ENCODE data around the gene KCNJ12. TPM values are rescaled to one million over a fixed set of nuclear protein-coding genes. Genes with fewer than 3 reads are reported as not detected.
A peak's percentile ranks its signal among the peaks of the same experiment; 100 is the strongest.
"Not testable (repeated sequence)": the region's sequence is repeated elsewhere in the genome, so short reads cannot be mapped to it uniquely, and the experiment has no call there.

Gene KCNJ12
- total RNA-seq, 2 donors from 2014 or later: not detected

DNA sequence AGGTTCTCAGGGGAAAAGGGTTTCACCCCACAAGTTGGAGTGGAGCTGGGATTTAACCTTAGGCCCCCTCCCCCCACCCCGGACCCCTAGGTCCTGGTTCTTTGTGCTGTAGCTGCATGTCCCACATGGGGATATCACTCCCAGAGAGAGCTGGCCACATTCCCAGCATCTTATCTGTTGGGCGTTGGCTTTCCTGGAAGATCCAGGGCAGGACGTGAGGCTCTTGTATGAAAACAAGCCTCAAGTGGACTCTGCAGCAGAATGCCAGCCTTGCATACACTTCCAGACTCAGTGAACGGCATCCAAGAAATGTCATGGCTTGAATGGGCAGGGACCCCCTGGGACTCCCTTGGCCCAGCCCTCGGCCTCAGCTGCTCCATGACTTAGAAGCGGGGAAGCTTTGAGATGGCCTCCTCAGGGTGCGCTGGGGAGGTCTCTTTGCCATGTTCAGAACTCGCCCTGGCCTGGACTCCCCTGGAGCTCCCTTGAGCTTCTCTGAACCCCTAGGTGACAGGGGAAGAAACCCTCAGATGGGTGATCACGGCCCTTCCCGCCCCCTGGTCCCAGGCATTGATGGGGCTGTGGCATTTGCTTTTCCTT lies 29.4 kb upstream of the KCNJ12 start:
- not testable (repeated sequence) for DNase-seq (ENCODE audit: low spot score in 2 of 2); H3K27ac Mint-ChIP-seq; H3K36me3 Mint-ChIP-seq; H3K9me3 Mint-ChIP-seq; ATAC-seq

DNA sequence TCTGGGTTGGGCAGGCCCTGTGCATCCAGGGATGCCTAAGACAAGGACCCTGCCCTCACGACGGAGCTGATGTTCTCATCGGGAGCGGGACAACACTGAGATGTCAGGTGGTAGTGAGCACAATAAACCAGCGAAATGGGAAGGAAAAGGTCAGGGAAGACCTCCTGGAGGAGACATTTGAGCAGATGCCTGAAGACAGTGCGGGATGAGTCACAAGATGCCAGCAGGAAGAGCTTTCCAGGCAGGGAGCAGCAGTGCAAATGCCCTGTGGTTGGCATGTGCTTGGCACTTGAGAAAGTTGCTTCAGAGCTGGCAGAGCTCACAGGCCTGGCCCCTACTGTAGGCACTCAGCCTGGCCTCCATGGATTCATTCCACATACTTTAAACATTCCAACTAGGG lies 28.5 kb upstream of the KCNJ12 start:
- H3K27ac Mint-ChIP-seq; H3K36me3 Mint-ChIP-seq; DNase-seq (ENCODE audit: low spot score in 2 of 2); ATAC-seq; H3K9me3 Mint-ChIP-seq: not testable (repeated sequence)

DNA sequence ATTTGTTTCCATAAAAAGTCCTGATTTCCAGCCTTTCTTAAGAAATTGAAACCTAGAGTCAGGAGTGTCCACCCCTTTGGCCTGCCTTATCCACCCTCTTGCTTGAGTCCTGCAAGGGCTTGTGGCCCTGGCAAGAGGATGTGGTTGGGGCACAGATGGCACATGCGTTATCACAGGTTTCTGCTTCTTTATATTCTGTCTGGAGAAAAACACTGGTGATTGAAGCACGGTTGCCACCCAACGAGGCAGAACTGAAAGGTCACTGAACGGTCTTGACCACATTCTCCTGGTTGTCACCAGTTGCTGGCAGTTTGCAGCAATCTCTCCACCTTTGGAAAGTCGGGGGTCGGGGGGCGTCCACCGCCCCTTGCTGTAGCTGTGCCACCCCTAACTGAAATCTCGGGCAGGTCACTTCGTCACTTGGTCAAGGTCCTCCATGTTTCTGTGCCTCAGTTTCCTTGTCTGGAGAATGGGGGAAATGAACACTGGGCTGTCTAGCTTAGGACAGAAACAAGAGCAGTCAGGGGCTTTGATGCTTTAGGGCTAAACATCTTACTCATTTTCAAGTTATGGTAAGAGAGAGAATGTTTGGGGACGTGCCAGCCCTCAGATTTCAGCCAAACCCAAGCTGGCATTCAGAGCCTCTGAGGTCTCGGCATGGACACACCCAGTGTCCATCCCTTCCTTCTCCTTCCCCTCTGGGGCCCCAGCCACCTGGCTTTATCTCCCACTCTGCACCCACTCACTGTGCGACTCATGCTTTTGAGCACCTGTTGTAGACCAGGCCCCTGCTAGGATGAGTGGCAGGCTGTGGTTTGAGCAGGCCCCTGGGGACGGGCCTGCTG lies 27.9 kb upstream of the KCNJ12 start:
- ATAC-seq: peak; percentile 31 to 37
- not testable (repeated sequence) for H3K36me3 Mint-ChIP-seq; H3K27ac Mint-ChIP-seq; DNase-seq (ENCODE audit: low spot score in 2 of 2); H3K9me3 Mint-ChIP-seq

DNA sequence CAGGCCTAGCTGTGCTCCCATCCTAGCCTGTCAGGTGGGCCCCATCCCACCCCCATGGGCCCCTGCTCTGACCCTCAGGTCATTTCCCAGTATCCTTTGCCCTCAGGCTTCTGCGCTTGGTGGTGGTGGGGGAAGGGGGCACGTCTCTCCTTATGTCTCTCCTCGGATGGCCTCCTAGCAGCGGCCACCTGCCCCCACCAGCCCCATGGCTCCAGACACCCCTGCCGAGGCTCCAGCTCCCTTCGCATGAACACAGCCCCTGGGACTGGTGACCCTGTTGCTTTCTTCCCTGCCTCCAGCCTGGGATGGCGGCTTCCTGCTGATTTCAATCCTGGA lies 27.3 kb upstream of the KCNJ12 start:
- H3K9me3 Mint-ChIP-seq; ATAC-seq; H3K27ac Mint-ChIP-seq; H3K36me3 Mint-ChIP-seq; DNase-seq (ENCODE audit: low spot score in 2 of 2): not testable (repeated sequence)

DNA sequence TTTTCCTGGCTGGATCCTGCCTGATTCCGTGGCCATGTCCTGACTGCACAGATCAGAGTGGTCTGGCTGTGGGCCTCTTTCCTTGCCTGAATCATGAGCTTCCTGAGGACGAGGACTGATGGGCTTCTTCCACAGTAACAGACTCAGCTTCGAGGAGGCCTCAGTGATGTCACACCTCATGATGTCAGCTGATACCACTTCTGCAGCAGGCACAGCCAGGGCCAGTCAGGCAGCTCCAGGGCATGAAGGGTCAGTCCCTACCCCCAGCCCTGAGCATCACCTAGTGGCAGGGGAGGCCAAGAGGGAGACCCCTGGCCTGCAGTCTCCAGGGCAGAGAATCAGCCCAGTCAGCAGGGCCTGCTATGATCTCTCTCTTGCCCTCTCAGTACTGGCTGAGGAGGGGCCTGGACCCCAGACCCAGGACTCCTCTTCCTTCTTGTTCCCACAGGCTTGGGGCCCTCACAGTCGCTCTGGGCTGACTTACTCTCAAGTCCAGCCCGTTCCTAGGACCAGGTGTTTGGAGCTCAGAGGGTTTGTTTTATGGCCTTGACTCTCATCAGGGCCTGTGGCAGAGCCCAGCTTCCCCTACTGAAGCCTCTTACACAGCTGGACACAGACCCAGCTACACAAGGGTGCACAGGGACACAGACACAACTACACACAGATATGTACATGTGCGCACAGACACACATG lies 26.7 kb upstream of the KCNJ12 start:
- ATAC-seq; H3K36me3 Mint-ChIP-seq; DNase-seq (ENCODE audit: low spot score in 2 of 2); H3K9me3 Mint-ChIP-seq: not testable (repeated sequence)
- H3K27ac Mint-ChIP-seq: peak overlapping the region in 1 of 2 donors; percentile 26

DNA sequence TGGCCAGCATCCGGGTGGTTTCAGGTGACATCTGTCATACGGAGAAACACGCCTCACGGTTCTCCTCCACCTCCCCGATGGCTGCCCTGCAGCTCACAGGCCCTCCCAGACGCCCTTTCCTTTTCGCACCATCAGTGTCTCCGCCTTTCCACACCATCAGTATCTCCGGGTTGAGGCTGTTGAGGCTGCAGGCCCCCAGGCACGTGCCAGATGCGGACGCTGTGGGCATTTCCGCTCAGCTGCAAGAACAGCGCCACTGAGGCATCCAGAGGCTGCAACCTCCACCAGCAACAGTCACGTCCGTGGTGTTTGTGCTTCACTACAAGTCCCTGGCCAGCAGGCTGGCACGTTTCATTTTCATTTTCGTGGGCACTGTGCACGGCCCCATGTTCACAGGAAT lies 25.7 kb upstream of the KCNJ12 start:
- H3K27ac Mint-ChIP-seq; H3K36me3 Mint-ChIP-seq; H3K9me3 Mint-ChIP-seq; ATAC-seq; DNase-seq (ENCODE audit: low spot score in 2 of 2): not testable (repeated sequence)

DNA sequence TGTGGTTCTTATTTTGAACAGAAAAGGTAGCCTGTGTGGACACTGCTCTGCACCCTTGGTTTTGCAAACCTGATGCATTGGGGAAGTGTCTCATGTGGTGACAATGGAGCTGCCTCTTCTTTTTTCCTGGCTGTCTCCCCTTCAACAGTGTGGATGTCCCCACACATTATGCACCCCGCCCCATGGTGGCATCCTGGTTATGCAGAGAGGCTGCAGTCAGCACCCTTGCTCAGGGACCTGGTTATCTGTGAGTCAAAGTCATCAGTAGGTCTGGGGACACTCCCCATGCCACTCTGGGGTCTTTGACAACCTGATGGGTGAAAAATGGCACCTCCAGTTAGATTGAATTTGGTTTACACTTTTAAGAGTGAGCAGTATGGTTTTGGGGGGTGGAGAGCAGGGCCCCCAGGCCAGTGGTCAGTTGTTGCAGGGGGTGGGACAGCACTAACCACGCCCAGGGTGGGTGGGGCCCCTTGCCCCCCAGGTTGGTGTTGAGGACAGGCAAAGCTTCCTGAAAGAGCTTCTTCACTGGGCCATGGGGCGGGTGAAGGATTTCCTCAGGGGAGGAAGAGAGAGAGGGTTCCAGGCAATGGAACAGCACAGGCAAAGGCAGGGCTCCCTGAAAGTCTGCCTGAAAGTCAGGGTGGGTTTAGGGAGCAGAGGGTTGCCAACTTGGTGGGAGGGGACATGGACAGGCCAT lies 24.6 kb upstream of the KCNJ12 start:
- Mint-ChIP-seq H3K9me3 (no peaks in the 10 kb centered on the region), H3K36me3 (no peaks in the 10 kb centered on the region), H3K27ac (peak overlapping the region in 1 of 2 donors; percentile 68)
- DNase-seq (ENCODE audit: low spot score in 2 of 2) (no peak), ATAC-seq (no peak)

DNA sequence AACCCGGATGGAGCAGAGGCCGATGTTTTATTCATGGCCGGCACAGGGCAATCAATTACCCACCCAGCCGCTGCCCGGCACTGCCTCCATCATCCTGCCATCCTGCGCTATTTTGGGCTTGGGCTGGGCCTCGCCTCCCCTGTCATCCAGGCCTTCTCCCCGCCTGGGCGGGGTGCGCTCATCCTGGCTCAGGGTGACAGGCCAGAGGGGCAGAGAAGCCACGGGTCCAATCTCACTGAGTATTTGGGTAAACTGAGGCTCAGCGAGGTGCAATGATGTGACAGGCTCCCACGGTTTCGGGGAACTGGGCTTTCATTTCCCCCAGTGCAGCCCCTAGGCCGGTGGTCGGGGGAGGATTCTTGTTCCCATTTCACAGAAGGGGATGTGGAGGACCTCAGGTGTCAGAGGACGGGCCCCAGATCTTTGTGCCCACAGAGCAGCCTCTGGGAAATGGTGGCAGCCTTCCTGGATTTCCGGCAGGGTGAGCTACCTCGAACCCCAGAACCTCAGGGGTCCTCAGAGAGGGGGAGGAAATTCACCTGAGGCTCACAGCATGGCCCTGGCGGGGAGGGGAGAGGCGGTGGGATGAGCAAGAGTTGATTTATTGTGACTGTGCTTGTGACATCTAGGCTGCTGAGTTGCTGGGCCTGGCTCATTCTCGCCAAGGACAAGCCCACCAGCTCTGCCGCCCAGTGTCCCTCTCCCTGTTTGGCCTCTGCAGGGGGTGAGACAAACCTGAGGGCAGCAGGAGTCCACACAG lies 23.8 kb upstream of the KCNJ12 start:
- Mint-ChIP-seq H3K36me3 (no peaks in the 10 kb centered on the region), H3K9me3 (no peaks in the 10 kb centered on the region), H3K27ac (no peak overlapping the region)
- ATAC-seq: no peak
- no peak for DNase-seq (ENCODE audit: low spot score in 2 of 2)

DNA sequence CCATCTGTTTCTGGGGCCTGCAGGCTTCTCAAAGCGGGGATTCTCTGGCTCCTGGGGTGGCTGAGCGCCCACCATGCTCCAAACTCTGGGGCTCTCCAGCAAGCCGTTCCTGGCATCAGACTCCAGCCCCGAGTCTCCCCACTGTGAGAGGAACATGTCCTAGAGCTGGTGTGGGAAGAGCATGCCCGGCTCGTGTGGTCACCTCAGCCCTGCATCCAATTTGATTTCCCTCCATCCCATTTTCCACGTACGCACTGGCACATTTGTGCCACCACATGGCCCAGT lies 23.2 kb upstream of the KCNJ12 start:
- ATAC-seq: no peak
- H3K9me3 Mint-ChIP-seq: no peaks in the 10 kb centered on the region

DNA sequence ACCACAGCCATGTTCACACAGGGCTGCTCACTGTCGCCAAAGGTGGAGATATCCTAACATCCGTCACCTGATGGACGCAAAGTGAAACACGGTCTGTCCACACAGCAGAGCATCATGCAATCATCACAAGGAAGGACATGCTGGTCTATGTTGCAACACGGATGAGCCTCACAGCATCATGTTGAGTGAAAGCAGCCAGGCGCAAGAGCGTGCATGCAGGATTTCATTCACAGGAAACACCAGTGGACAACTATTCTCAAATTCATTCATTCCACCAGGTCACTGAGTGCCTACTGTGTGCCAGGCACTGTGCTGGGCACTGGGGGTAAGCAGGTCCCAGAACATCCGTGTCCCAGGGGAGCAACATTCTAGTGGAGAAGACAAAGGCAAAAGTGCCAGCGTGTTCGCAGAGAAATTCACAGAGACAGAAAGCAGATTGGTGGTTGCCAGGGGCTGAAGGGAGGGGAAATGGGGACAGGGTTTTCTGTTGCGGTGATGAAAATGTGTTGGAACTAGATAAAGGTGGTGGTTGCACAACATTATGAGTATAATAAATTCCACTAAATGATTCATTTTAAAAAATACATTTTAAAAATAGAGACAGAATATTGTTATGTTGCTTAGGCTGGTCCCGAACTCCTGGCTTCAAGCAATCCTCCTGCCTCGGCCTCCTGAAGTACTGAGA lies 22.7 kb upstream of the KCNJ12 start:
- DNase-seq (ENCODE audit: low spot score in 2 of 2): no peak
- no peaks in the 10 kb centered on the region for H3K36me3 Mint-ChIP-seq
- no peak overlapping the region for H3K27ac Mint-ChIP-seq
- H3K9me3 Mint-ChIP-seq: no peaks in the 10 kb centered on the region
- ATAC-seq: no peak

More for the DNA sequence above, 23.2 kb upstream of the KCNJ12 start:
- no peak for DNase-seq (ENCODE audit: low spot score in 2 of 2)
- no peak overlapping the region for H3K27ac Mint-ChIP-seq
- no peaks in the 10 kb centered on the region for H3K36me3 Mint-ChIP-seq

DNA sequence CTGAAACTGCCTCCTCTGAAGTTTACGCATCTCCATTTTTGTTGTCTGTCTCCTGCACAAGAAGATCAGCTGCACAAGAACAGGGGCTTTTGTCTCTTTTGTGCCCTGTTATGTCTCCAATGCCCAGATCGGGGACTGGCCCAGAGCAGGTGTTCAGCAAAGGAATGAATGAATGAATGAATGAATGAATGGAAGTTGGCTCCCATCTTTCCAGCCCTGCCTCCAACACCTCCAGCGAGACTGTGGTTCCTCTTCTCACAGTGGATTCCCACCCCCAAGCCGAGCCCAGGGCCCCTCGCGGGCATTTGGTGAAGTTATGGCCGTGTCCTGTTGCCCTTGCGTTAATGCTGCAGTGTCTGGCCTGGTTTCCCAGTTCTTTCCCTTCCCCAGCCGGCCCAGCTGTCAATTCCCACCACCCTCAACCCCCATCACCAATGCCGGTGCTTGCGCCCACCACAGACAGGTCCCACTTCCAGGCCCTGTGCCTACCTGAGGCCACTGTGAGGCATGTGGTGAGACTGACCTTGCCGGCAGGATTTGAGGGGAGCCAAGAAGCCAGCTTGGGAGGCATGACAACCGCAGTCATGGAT lies 21.3 kb upstream of the KCNJ12 start:
- ATAC-seq: no peak
- DNase-seq (ENCODE audit: low spot score in 2 of 2): no peak
- Mint-ChIP-seq H3K9me3 (no peaks in the 10 kb centered on the region), H3K36me3 (no peaks in the 10 kb centered on the region), H3K27ac (no peak overlapping the region)

DNA sequence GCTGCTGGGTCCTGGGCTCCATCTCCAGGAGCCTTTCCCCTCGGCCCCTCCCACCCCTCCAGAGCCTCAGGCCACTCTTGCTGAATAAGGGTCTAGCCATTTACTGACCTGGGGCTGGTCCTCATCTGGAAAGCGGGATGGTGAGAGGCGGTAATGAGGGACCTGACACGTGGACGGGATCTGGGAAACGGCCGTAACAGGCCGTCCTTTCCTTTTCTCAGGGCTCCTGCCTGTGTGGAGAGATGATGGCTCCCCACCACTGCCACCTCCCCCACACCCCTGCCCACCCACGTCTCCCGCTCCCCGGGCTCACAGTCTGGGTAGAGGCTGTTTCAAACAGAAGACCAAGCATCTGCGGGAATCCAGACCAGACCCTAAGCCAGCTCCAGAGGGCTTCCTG lies 20.6 kb upstream of the KCNJ12 start:
- DNase-seq (ENCODE audit: low spot score in 2 of 2) (no peak), ATAC-seq (no peak)
- no peaks in the 10 kb centered on the region for H3K9me3 Mint-ChIP-seq
- H3K27ac Mint-ChIP-seq: no peak overlapping the region
- no peaks in the 10 kb centered on the region for H3K36me3 Mint-ChIP-seq

DNA sequence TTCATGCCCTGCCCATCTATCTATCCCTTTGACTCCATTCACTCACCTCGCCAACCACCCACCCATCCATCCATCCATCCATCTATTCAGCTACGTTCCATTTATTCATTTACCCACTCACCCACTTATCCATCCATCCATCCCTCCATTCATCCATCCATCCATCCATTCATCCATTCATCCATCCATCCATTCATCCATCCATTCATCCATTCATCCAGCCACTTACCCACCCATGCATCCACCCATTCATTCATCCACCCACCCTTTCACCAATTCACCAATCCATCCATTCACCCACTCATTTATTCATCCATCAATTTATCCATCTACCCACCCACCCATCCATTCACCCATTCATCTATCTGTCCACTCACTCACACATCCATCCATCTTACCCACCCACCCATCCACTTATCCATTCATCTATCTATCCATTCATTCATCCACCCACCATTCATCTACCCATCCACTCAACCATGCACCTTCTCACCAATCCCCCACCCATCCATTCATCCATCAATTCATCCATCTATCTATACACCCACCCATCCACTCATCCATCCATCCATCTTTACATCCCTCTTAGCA lies 19.5 kb upstream of the KCNJ12 start:
- Mint-ChIP-seq H3K9me3 (no peaks in the 10 kb centered on the region), H3K27ac (no peak overlapping the region), H3K36me3 (no peaks in the 10 kb centered on the region)
- ATAC-seq (no peak), DNase-seq (ENCODE audit: low spot score in 2 of 2) (no peak)

DNA sequence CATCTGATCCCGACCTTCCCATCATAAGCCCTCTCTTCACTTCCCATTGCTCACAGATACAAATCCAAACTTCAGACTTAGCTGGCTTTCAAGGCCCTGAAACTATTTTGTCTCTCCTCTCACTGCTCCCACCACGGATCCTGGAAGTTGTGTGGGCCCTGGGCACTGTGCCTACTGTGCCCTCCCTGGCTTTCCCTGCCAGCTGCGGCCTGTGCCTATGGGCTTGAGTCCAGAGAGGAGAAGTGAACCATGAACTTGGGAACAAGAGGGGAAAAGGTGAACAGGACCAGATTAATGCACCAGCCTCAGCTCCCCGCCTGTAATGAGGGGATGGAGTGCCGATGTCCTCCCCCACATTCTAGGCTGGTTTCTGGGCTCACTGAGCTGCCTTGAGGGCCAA lies 18.9 kb upstream of the KCNJ12 start:
- Mint-ChIP-seq H3K9me3 (no peaks in the 10 kb centered on the region), H3K27ac (no peak overlapping the region), H3K36me3 (no peaks in the 10 kb centered on the region)
- no peak for ATAC-seq
- no peak for DNase-seq (ENCODE audit: low spot score in 2 of 2)

All from activated naive CD4-positive, alpha-beta T cell treated with anti-CD3 and anti-CD28 coated beads, Interleukin-2, amount 50 U/mL, for 72 hours (primary cell).